ENCODE data around the gene CROCC.

The CROCC gene

GRCh38 chr1:17017435-17017834, 95.7 kb downstream of the CROCC start:
- no peak for DNase-seq

GRCh38 chr1:17018849-17019248, 97.1 kb downstream of the CROCC start:
- no peak for DNase-seq

- DNase-seq = no peak
Measured at GRCh38 chr1:17020502-17020901, 98.8 kb downstream of the CROCC start.

- DNase-seq = no peak
Measured at GRCh38 chr1:17021896-17022295, 100.2 kb downstream of the CROCC start.
